ENCODE data around the gene SYCE3.
"Not testable (repeated sequence)": the region's sequence is repeated elsewhere in the genome, so short reads cannot be mapped to it uniquely, and the experiment has no call there.

SYCE3 gene

GRCh38 chr22:50540381-50540780 is 22.3 kb downstream of the SYCE3 start:
- TF ChIP-seq ZNF274 (IDR thresholded peaks at IDR 0.05; ENCODE audit: low read depth, low read length) = no peak
- TF ChIP-seq YY1 (IDR thresholded peaks at IDR 0.05; ENCODE audit: insufficient read depth, insufficient read length) = no peak
- no peak for TF ChIP-seq SUZ12 (IDR thresholded peaks at IDR 0.05; ENCODE audit: extremely low read depth, insufficient read depth, insufficient read length)
- no peaks in the 10 kb centered on the region for H3K4me1 ChIP-seq (ENCODE audit: insufficient read depth, insufficient read length)
- no peaks in the 10 kb centered on the region for H3K9me3 ChIP-seq (ENCODE audit: insufficient read depth, low read length)
- no peak overlapping the region for H3K9ac ChIP-seq (ENCODE audit: insufficient read length, low read depth)
- H3K27me3 ChIP-seq (ENCODE audit: insufficient read depth, insufficient read length) = peaks cover 11% of the 10 kb centered on the region
- DNase-seq (ENCODE audit: low read depth, low spot score) = no peak
- H3K4me3 ChIP-seq (ENCODE audit: insufficient read length, low read depth) = no peak overlapping the region
- no peaks in the 10 kb centered on the region for H3K36me3 ChIP-seq (ENCODE audit: insufficient read depth, insufficient read length, low read length)

- no peaks in the 10 kb centered on the region for H3K4me1 ChIP-seq (ENCODE audit: insufficient read depth, insufficient read length)
Observed at GRCh38 chr22:50537765-50538164, 25.0 kb downstream of the SYCE3 start.

GRCh38 chr22:50536226-50536625 is 26.5 kb downstream of the SYCE3 start:
- Histone ChIP-seq H3K9ac (ENCODE audit: insufficient read length, low read depth) (no peak overlapping the region), H3K36me3 (ENCODE audit: insufficient read depth, insufficient read length, low read length) (no peaks in the 10 kb centered on the region), H3K4me3 (ENCODE audit: insufficient read length, low read depth) (no peak overlapping the region), H3K9me3 (ENCODE audit: insufficient read depth, low read length) (no peaks in the 10 kb centered on the region), H3K4me1 (ENCODE audit: insufficient read depth, insufficient read length) (no peaks in the 10 kb centered on the region), H3K27me3 (ENCODE audit: insufficient read depth, insufficient read length) (no peaks in the 10 kb centered on the region)
- no peak for DNase-seq (ENCODE audit: low read depth, low spot score)
- TF ChIP-seq YY1 (IDR thresholded peaks at IDR 0.05; ENCODE audit: insufficient read depth, insufficient read length) (no peak), SUZ12 (IDR thresholded peaks at IDR 0.05; ENCODE audit: extremely low read depth, insufficient read depth, insufficient read length) (no peak), ZNF274 (IDR thresholded peaks at IDR 0.05; ENCODE audit: low read depth, low read length) (no peak)

More at GRCh38 chr22:50537765-50538164, 25.0 kb downstream of the SYCE3 start:
- DNase-seq (ENCODE audit: low read depth, low spot score) = no peak
- no peak for TF ChIP-seq YY1 (IDR thresholded peaks at IDR 0.05; ENCODE audit: insufficient read depth, insufficient read length)
- TF ChIP-seq SUZ12 (IDR thresholded peaks at IDR 0.05; ENCODE audit: extremely low read depth, insufficient read depth, insufficient read length) = no peak
- TF ChIP-seq ZNF274 (IDR thresholded peaks at IDR 0.05; ENCODE audit: low read depth, low read length) = no peak
- H3K9me3 ChIP-seq (ENCODE audit: insufficient read depth, low read length) = no peaks in the 10 kb centered on the region
- no peak overlapping the region for H3K9ac ChIP-seq (ENCODE audit: insufficient read length, low read depth)
- H3K4me3 ChIP-seq (ENCODE audit: insufficient read length, low read depth) = no peak overlapping the region
- no peaks in the 10 kb centered on the region for H3K27me3 ChIP-seq (ENCODE audit: insufficient read depth, insufficient read length)
- no peaks in the 10 kb centered on the region for H3K36me3 ChIP-seq (ENCODE audit: insufficient read depth, insufficient read length, low read length)

GRCh38 chr22:50535113-50535512 is 27.6 kb downstream of the SYCE3 start:
- H3K27me3 ChIP-seq (ENCODE audit: insufficient read depth, insufficient read length) = no peaks in the 10 kb centered on the region
- no peak overlapping the region for H3K9ac ChIP-seq (ENCODE audit: insufficient read length, low read depth)
- no peaks in the 10 kb centered on the region for H3K4me1 ChIP-seq (ENCODE audit: insufficient read depth, insufficient read length)
- H3K9me3 ChIP-seq (ENCODE audit: insufficient read depth, low read length) = no peaks in the 10 kb centered on the region
- no peaks in the 10 kb centered on the region for H3K36me3 ChIP-seq (ENCODE audit: insufficient read depth, insufficient read length, low read length)
- no peak overlapping the region for H3K4me3 ChIP-seq (ENCODE audit: insufficient read length, low read depth)
- TF ChIP-seq SUZ12 (IDR thresholded peaks at IDR 0.05; ENCODE audit: extremely low read depth, insufficient read depth, insufficient read length) (no peak), YY1 (IDR thresholded peaks at IDR 0.05; ENCODE audit: insufficient read depth, insufficient read length) (no peak), ZNF274 (IDR thresholded peaks at IDR 0.05; ENCODE audit: low read depth, low read length) (no peak)
- no peak for DNase-seq (ENCODE audit: low read depth, low spot score)

GRCh38 chr22:50533856-50534711 is 28.6 kb downstream of the SYCE3 start:
- H3K9me3 ChIP-seq (ENCODE audit: insufficient read depth, low read length); H3K4me1 ChIP-seq (ENCODE audit: insufficient read depth, insufficient read length); H3K27me3 ChIP-seq (ENCODE audit: insufficient read depth, insufficient read length); H3K36me3 ChIP-seq (ENCODE audit: insufficient read depth, insufficient read length, low read length); DNase-seq (ENCODE audit: low read depth, low spot score); H3K4me3 ChIP-seq (ENCODE audit: insufficient read length, low read depth); H3K9ac ChIP-seq (ENCODE audit: insufficient read length, low read depth): not testable (repeated sequence)

- no peaks in the 10 kb centered on the region for H3K4me1 ChIP-seq (ENCODE audit: insufficient read depth, insufficient read length)
- no peak overlapping the region for H3K4me3 ChIP-seq (ENCODE audit: insufficient read length, low read depth)
- no peaks in the 10 kb centered on the region for H3K27me3 ChIP-seq (ENCODE audit: insufficient read depth, insufficient read length)
- no peak for TF ChIP-seq ZNF274 (IDR thresholded peaks at IDR 0.05; ENCODE audit: low read depth, low read length)
- TF ChIP-seq SUZ12 (IDR thresholded peaks at IDR 0.05; ENCODE audit: extremely low read depth, insufficient read depth, insufficient read length) = no peak
- TF ChIP-seq YY1 (IDR thresholded peaks at IDR 0.05; ENCODE audit: insufficient read depth, insufficient read length) = no peak
- H3K36me3 ChIP-seq (ENCODE audit: insufficient read depth, insufficient read length, low read length) = no peaks in the 10 kb centered on the region
- no peaks in the 10 kb centered on the region for H3K9me3 ChIP-seq (ENCODE audit: insufficient read depth, low read length)
- no peak for DNase-seq (ENCODE audit: low read depth, low spot score)
- peak overlapping the region; percentile 86 for H3K9ac ChIP-seq (ENCODE audit: insufficient read length, low read depth)
Observed at GRCh38 chr22:50532824-50533796, 29.6 kb downstream of the SYCE3 start.

Data from NT2/D1 (cell line).